ENCODE results near the gene ARSK. TPM values are rescaled to one million over a fixed set of nuclear protein-coding genes. Genes with fewer than 3 reads are reported as not detected.
A peak's percentile ranks its signal among the peaks of the same experiment; 100 is the strongest.

ARSK gene, protein sequence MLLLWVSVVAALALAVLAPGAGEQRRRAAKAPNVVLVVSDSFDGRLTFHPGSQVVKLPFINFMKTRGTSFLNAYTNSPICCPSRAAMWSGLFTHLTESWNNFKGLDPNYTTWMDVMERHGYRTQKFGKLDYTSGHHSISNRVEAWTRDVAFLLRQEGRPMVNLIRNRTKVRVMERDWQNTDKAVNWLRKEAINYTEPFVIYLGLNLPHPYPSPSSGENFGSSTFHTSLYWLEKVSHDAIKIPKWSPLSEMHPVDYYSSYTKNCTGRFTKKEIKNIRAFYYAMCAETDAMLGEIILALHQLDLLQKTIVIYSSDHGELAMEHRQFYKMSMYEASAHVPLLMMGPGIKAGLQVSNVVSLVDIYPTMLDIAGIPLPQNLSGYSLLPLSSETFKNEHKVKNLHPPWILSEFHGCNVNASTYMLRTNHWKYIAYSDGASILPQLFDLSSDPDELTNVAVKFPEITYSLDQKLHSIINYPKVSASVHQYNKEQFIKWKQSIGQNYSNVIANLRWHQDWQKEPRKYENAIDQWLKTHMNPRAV
- total RNA-seq (2022): 3.6 and 5.4 TPM in 2 replicates
- percentile 50 among the genes with signal in this experiment for Bru-seq, nascent RNA
- percentile 54 among the genes with signal in this experiment for BruChase-seq, experiment 1, labeled RNA remaining after a 6-hour chase
- percentile 46 among the genes with signal in this experiment for BruChase-seq, experiment 2, labeled RNA remaining after a 2-hour chase
- long read RNA-seq, transcript ARSK-201 (8 exons, 3,354 nt): major isoform, 12 of 14 reads
- long read RNA-seq, partial matches to known transcripts: 0 of 14 reads
- long read RNA-seq, other reads (novel, unspliced or antisense): 1 of 14 reads

DNA sequence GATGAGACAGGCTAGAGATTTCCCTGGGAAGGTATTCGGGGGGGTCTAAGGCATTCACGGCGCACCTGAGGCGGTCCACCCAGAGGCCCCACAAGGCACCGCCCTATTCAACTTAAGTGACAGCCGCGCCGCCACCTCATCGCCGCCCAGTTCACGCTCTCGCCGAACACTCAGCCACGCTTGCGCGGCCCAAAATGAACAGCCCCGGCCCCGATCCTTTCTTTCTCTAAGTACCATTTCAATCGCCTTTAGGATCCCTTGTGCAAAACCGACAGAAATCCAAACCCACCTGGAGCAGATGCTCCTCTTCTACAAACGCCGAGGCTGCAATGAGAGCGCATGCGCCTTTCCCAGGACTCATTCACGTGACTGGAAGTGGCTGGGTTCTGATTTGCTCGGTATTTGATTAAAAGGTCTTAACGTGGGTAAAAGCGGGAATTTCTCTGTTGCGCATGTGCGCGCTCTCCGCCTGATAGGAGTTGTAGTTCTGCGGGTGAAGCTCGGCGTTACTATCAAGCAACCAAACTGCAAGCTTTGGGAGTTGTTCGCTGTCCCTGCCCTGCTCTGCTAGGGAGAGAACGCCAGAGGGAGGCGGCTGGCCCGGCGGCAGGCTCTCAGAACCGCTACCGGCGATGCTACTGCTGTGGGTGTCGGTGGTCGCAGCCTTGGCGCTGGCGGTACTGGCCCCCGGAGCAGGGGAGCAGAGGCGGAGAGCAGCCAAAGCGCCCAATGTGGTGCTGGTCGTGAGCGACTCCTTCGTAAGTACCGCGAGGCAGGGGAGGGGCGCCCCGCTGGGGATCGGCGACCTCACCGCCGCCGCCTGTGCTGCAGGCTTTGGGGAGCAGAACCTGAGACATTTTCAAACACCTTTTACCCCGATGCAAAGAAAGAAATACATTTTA is at the start of gene ARSK, which contains the start of gene SKIC3:
ARSK (plus strand) TSS at position 455 of the 902 bp plus-strand sequence; CDS start at position 633, 178 bp downstream.
SKIC3 (minus strand) TSS at position 331 of the 902 bp plus-strand sequence. CDS start 7,827 bp downstream, outside the sequence.
- TF ChIP-seq, protein P1, sequence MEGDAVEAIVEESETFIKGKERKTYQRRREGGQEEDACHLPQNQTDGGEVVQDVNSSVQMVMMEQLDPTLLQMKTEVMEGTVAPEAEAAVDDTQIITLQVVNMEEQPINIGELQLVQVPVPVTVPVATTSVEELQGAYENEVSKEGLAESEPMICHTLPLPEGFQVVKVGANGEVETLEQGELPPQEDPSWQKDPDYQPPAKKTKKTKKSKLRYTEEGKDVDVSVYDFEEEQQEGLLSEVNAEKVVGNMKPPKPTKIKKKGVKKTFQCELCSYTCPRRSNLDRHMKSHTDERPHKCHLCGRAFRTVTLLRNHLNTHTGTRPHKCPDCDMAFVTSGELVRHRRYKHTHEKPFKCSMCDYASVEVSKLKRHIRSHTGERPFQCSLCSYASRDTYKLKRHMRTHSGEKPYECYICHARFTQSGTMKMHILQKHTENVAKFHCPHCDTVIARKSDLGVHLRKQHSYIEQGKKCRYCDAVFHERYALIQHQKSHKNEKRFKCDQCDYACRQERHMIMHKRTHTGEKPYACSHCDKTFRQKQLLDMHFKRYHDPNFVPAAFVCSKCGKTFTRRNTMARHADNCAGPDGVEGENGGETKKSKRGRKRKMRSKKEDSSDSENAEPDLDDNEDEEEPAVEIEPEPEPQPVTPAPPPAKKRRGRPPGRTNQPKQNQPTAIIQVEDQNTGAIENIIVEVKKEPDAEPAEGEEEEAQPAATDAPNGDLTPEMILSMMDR (IDR thresholded peaks at IDR 0.05; ENCODE audit: unreplicated experiment): no peak
- H3K27ac Mint-ChIP-seq (ENCODE audit: low read depth, unreplicated experiment): peak within 1 kb of the TSS; percentile 74
- no peaks in the 10 kb centered on the region for H3K27me3 Mint-ChIP-seq (ENCODE audit: insufficient read depth, unreplicated experiment)
- CTCF ChIA-PET: interaction anchor here (0.6 to 1.8 kb wide), 7 partner anchors 21 to 194 kb away, joined by 3 to 7 read pairs (median 4); partner anchors contain the start of gene RFESD
- peaks cover 26% of the 10 kb centered on the region for H3K4me1 Mint-ChIP-seq (ENCODE audit: insufficient read depth, unreplicated experiment)
- TSS peak; percentile 61 for BruUV-seq (replicated peaks)
- no peaks in the 10 kb centered on the region for H3K9me3 Mint-ChIP-seq (ENCODE audit: unreplicated experiment)
- POLR2A ChIA-PET: interaction anchor here (0.7 to 3.0 kb wide), 17 partner anchors 9 to 473 kb away, joined by 3 to 17 read pairs (median 4); partner anchors contain the start of genes GLRX, RFESD and RHOBTB3
- DNase-seq (ENCODE audit: unreplicated experiment): peak; percentile 99
- intact Hi-C loops (cut with micrococcal nuclease): loop anchor here (1.0 to 2.0 kb wide), 3 partner anchors 62 to 292 kb away; no protein-coding TSS in a partner anchor
- peak within 1 kb of the TSS; percentile 88 for H3K4me3 Mint-ChIP-seq (ENCODE audit: unreplicated experiment)
- peaks cover 26% of the 10 kb centered on the region for H3K36me3 Mint-ChIP-seq (ENCODE audit: insufficient read depth, unreplicated experiment)

DNA sequence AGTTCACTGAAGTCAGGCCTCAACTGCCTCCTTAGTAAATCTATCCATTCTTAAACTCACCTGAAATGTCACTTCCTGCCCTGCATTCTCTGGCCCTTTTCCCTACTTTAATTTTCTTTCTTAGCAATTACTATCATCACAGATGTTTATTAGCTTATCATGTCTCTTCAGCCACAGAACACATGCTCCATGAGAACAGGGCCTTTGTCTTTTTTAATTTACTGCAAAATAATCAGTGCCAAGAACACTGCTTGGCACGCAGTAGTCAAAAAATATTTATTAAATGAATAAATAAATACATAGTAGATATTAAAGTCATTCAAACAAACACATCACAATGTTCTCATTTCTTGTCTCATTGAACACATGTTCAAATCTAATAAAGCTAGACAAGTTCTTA is 46.4 kb upstream of the ARSK start:
- Mint-ChIP-seq H3K36me3 (ENCODE audit: insufficient read depth, unreplicated experiment) (peaks cover 78% of the 10 kb centered on the region), H3K27ac (ENCODE audit: low read depth, unreplicated experiment) (no peak overlapping the region), H3K4me3 (ENCODE audit: unreplicated experiment) (no peak overlapping the region), H3K9me3 (ENCODE audit: unreplicated experiment) (no peaks in the 10 kb centered on the region), H3K27me3 (ENCODE audit: insufficient read depth, unreplicated experiment) (no peaks in the 10 kb centered on the region), H3K4me1 (ENCODE audit: insufficient read depth, unreplicated experiment) (no peaks in the 10 kb centered on the region)
- TF ChIP-seq, protein P1 (IDR thresholded peaks at IDR 0.05; ENCODE audit: unreplicated experiment): no peak
- BruUV-seq (replicated peaks): no TSS peak
- ChIA-PET CTCF (interaction anchor here (0.6 kb wide), 1 partner anchor 33 kb away, joined by 3 read pairs; no protein-coding TSS in a partner anchor), POLR2A (interaction anchor here (0.6 to 0.7 kb wide), 2 partner anchors 329 to 1271 kb away, joined by 3 read pairs; no protein-coding TSS in a partner anchor)
- no peak for DNase-seq (ENCODE audit: unreplicated experiment)
- intact Hi-C loops (cut with micrococcal nuclease): no loop called here

DNA sequence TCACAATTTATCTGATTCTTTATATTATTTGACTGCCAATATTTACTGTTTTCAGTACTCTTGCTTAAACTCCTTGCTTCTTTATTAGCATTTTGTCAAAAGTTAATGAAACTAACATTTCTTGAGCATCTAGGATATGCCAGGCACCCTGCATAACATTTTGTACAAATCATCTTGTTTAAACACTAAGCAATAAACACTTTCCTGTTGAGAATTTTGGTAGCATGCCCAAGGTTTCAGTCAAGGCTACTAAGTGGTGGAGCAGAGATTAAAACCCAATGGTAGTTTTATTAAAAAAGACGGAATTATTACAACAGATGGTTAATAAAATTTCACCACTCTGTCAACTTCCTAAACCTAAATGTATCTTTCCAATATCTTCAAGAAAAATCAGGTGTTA is 43.3 kb upstream of the ARSK start:
- intact Hi-C loops (cut with micrococcal nuclease): loop anchor here (10.0 kb wide), 1 partner anchor 227 kb away; the partner anchor contains the start of gene MCTP1
- no TSS peak for BruUV-seq (replicated peaks)
- Mint-ChIP-seq H3K4me1 (ENCODE audit: insufficient read depth, unreplicated experiment) (no peaks in the 10 kb centered on the region), H3K27me3 (ENCODE audit: insufficient read depth, unreplicated experiment) (no peaks in the 10 kb centered on the region), H3K36me3 (ENCODE audit: insufficient read depth, unreplicated experiment) (peaks cover 85% of the 10 kb centered on the region), H3K9me3 (ENCODE audit: unreplicated experiment) (no peaks in the 10 kb centered on the region), H3K27ac (ENCODE audit: low read depth, unreplicated experiment) (no peak overlapping the region), H3K4me3 (ENCODE audit: unreplicated experiment) (no peak overlapping the region)
- no peak for DNase-seq (ENCODE audit: unreplicated experiment)
- POLR2A ChIA-PET: no interaction called here
- TF ChIP-seq, protein P1 (IDR thresholded peaks at IDR 0.05; ENCODE audit: unreplicated experiment): no peak
- CTCF ChIA-PET: no interaction called here

All from MCF 10A (cell line).